GM18867 (cell line): ENCODE data around the gene SMIM12.
"Not testable (repeated sequence)": the region's sequence is repeated elsewhere in the genome, so short reads cannot be mapped to it uniquely, and the experiment has no call there.

ENCODE experiments used
- ATAC-seq: cut with Tn5 transposase; IDR thresholded peaks from one replicate; pipeline ENCODE4 v1.9.1; 2021; ENCODE audit warnings: mild to moderate bottlenecking, moderate library complexity; ENCODE audit not compliant: unreplicated experiment

SMIM12 gene

GRCh38 chr1:34845131-34845901 is 14.2 kb downstream of the SMIM12 start:
- no peak for ATAC-seq

GRCh38 chr1:34844252-34844634 is 15.3 kb downstream of the SMIM12 start:
- no peak for ATAC-seq

- no peak for ATAC-seq
Measured at GRCh38 chr1:34843392-34844251, 15.9 kb downstream of the SMIM12 start.

DNA sequence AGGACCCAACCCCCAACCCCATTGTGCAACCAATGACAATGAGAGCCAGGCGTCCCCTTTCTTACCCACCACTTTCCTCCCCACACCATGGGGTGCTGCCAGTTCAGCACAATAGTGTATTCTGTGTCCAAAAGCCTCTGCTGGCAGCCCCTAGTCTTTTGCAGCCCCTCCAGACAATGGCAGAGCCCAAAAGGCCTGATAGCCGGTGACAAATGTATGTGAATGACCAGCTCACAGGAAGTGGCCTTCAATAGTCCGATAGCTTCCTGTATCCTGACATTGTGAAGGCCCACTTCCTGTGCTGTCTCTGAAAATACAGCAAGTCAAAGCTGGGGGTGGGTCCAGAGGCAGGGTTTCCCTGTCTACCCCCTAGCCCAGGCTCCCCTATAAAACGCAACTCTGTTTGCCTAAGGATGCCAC is 16.6 kb downstream of the SMIM12 start:
- no peak for ATAC-seq

GRCh38 chr1:34842073-34842472 is 17.5 kb downstream of the SMIM12 start:
- ATAC-seq, result no peak

- no peak for ATAC-seq
Measured at GRCh38 chr1:34840426-34840825, 19.1 kb downstream of the SMIM12 start.

DNA sequence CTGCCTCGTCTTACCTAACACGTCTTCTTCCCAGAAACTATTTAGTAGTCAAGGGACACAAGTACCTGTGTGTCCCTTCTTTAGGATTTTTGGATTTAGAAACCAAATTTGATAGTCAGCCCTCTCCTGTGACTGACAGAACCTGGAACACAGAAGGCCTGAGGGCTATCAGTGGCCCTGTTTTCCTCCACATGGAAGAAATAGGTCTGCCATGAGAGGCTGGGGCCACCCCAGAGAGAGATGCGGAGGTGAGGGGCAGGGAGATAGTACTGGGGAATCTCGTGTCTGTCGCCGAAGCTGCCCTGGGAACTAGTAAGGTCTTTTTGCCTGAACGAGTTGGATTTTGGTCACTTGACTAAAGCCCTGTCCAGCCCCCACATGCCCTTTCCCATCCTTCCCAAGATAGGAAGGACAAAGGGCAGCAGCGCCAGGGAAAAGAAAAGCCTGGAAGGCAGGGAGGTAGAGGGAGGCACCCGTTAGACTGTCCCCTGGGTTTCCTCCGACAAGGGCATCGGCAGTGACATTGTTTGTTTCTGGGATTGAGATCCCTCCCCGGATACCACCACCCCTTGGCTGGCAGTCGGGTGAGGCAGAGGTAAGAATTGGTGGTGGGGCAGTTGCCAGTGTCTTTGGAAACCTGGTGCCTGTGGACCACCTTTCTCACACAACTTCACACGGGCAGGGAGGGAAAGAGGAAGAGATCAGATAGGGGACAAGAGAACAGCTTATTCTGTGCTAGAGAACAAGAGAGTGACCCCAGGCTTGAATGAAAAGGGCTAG is 19.8 kb downstream of the SMIM12 start:
- ATAC-seq, result no peak

DNA sequence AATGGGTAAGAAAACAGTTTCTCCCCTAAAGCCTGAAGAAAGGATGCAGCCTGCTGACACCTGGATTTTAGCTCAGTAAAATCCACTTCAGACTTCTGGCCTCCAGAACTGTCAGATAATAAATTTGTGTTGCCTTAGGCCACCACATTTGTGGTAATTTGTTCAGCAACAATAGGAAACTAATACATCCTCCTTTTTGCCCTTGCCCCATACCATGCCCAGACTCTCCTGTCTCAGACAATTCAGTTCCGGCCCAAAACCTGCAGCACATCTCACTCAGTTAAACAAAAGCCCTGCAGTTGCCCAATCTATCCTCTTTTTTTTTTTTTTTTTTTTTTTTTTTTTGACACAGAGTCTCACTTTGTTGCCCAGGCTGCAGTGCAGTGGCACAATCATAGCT is 25.8 kb downstream of the SMIM12 start:
- no peak for ATAC-seq

DNA sequence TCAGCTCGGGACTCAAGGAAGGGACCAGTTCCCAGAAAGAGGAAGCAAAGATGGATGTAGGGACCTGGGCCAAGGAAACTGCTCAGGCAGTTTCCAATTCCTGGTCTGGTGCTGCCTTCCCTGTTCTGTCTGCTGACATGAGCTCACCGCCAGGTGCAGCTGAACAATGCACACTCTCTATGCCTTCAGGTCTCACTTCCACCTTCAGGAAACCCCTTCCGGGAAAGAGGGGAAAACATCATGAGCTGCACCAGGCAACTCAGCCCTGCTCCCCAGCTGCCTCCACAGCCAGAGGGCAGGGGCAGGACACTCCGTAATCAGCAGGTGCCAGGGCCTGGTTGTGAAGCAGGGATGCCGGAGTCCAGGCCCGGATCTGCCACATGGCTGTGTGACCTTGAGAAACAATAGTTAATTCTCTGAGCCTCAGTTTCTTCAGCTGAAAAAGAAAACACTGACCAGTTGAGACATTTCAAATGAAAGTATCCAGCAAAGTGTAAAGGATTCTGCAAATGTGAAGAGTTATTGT is 27.8 kb downstream of the SMIM12 start:
- no peak for ATAC-seq

DNA sequence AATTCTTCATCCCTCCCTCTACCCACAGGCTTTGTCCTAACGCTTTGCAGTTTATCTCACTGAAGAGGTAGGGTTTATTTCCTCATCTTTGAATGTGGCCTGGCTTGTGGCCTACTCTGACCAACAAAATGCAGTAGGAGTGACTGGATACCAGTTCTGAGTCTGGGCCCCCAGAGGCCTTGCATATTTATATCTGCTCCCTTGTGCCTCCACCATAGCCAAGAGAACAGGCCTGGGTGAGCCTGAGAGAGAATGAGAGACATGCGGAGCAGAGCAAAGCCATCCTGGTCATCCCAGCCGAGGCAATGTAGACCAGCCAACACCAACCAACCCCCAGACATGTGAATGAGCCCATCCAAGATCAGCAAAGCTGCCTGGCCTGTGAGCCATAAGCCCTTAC is 30.3 kb downstream of the SMIM12 start:
- no peak for ATAC-seq

- no peak for ATAC-seq
Measured at GRCh38 chr1:34828611-34829010, 30.9 kb downstream of the SMIM12 start.

DNA sequence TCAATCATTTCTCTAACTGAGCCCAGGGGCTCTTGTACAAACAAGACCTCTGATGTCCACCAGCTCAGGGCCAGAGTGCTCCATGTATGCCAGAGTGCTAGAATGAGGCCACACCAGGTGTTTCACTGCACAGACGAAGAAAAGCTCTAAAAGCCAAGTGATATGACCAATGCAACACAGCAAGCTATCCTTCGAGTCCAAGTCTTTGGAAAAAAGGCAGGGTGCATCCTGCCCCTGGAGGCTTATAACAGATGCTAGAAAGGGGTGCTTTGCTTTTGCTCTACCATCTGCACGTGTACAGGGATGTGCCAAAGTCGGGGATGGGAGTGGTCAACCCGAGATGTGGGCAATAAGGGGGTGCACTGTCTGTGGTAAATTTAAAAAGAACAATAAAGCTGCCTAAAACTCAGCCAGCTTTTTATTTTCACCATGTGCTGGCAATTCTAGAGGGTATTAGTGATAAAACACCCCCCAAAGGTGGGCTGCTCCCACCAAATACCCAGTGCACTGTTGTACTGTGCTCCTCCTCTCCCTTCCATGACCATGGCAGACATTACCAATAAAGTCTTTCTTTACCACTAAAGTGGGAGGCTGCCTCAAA is 32.1 kb downstream of the SMIM12 start:
- no peak for ATAC-seq

GRCh38 chr1:34825455-34826091 is 34.0 kb downstream of the SMIM12 start:
- ATAC-seq, result no peak

- no peak for ATAC-seq
Measured at GRCh38 chr1:34824817-34825454, 34.6 kb downstream of the SMIM12 start.

- no peak for ATAC-seq
Measured at GRCh38 chr1:34822202-34822601, 37.3 kb downstream of the SMIM12 start.

DNA sequence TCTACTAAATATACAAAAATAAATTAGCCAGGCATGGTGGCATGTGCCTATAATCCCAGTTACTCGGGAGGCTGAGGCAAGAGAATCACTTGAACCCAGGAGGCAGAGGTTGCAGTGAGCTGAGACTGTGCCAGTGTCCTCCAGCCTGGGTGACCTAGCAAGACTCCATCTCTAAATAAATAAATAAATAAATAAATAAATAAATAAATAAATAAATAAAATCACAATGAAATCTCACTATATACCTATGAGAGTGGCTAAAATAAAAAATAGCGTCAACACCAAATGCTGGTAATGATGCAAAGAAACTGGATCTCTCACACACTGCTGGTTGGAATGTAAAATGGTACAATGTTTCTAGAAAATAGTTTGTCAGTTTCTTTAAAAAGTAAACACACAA is 40.7 kb downstream of the SMIM12 start:
- not testable (repeated sequence) for ATAC-seq

GRCh38 chr1:34816778-34817177 is 42.8 kb downstream of the SMIM12 start:
- ATAC-seq, result no peak

GRCh38 chr1:34816332-34816731 is 43.2 kb downstream of the SMIM12 start:
- ATAC-seq, result no peak

- not testable (repeated sequence) for ATAC-seq
Measured at GRCh38 chr1:34810781-34811180, 48.8 kb downstream of the SMIM12 start.
